GM12874 (cell line): ENCODE results near the gene SLC25A36.

Experiments
- TF ChIP-seq, protein P1 (sequence below): IDR thresholded peaks from 2 replicates; pipeline ENCODE4 v1.5.1; 2011; ENCODE audit warnings: low read depth, mild to moderate bottlenecking, control low read depth, low read length, moderate library complexity; ENCODE audit not compliant: insufficient read depth

SLC25A36 gene

DNA sequence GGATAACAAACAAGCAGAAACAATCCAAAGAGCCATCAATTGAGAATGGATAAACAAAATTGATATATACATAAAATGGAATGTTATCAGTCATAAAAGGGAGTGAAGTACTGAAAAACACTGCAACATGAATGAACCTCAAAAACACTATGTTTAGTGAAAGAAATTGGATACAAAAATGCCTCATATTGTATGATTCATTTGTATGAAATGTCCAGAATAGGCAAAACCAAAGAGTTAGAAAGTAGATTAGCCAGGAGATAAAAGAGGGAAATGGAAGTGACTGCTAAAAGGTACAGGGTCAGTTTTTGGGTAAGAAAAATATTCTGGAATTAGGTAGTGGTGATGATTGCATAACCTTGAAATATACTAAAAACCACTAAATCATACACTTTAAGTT, 9.8 kb upstream of the SLC25A36 start:
- TF ChIP-seq, protein P1, sequence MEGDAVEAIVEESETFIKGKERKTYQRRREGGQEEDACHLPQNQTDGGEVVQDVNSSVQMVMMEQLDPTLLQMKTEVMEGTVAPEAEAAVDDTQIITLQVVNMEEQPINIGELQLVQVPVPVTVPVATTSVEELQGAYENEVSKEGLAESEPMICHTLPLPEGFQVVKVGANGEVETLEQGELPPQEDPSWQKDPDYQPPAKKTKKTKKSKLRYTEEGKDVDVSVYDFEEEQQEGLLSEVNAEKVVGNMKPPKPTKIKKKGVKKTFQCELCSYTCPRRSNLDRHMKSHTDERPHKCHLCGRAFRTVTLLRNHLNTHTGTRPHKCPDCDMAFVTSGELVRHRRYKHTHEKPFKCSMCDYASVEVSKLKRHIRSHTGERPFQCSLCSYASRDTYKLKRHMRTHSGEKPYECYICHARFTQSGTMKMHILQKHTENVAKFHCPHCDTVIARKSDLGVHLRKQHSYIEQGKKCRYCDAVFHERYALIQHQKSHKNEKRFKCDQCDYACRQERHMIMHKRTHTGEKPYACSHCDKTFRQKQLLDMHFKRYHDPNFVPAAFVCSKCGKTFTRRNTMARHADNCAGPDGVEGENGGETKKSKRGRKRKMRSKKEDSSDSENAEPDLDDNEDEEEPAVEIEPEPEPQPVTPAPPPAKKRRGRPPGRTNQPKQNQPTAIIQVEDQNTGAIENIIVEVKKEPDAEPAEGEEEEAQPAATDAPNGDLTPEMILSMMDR: no peak

DNA sequence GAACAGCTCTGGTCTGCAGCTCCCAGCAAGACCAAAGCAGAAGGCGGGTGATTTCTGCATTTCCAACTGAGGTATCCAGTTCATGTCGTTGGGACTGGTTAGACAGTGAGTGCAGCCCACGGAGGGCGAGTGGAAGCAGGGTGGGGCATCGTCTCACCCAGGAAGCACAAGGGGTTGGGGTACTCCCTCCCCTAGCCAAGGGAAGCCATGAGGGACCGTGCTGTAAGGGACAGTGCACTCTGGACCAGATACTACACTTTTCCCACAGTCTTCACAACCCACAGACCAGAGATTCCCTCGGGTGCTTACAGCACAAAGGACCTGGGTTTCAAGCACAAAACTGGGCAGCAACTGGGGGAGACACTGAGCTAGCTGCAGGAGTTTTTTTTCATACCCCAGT, 8.5 kb upstream of the SLC25A36 start:
- TF ChIP-seq, protein P1: no peak

DNA sequence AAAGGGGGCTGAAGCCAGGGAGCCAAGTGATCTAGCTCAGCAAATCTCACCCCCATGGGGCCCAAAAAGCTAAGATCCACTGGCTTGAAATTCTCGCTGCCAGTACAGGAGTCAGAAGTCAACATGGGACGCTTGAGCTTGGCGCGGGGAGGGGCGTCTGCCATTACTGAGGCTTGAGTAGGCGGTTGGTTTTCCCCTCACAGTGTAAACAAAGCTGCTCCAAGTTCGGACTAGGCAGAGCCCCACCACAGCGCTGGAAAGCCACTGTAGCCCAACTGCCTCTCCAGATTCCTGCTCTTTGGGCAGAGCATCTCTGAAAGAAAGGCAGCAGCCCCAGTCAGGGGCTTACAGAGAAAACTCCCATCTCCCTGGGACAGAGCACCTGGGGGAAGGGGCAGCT, 8.1 kb upstream of the SLC25A36 start:
- TF ChIP-seq, protein P1: no peak

DNA sequence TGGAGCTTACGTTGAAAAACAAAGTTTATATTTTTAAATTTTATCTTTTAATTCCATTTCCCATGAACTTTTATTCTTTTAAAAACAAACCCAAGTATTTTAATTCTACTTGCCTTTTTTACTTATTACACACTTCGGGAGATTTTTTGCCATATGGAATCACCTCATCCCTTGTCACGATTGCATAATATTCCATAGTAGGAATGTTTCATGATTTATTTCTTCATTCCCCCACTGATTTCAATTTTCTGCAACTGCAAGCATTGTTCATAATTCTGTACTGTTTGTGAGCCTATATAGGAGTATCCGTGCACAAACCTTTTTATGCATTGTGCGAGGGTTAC, 574 bp upstream of the SLC25A36 start:
- TF ChIP-seq, protein P1: no peak

DNA sequence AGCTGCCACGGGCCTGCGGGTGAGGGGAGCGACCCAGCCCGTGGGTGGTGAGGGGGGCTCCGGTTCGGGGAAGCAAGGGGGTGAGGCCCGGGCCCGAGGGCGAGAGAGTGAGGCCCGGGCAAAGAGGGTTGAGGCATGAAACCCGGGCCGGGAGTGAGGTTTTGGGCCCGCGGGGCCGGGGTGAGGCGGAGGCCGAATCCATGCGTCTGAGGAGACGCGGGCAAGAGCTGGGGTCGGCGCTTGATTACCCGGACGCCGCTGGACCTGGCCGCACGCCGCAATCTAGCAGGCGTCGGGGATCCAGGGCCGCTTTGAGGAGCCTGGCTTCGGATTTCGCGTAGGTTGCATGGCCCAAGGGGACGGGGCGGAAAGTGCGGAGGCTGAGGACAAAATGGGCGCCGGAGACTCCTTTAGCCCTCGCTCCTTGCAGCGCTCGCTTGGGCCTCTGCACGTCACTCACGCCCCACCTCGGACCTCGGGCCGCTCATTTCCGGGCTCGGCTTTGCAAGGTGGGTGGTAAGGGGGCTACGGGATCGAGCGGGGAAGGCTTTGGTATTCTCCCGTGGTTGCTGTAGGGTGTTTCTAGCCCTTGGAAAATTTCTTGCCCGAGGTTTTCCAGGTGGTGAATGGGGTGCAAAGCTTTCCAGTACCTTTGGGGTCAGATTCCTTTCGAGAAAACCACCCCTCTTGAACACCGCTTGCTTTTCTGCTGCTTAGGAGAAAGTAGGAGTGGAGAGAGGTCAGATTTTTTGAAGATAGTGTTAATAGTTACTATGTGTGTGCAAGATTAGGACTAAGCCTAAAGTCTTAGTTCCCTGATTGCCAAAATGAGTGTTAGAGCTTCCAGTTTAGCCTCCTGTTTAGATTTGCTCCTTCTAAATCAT, 827 bp downstream of the SLC25A36 start:
- TF ChIP-seq, protein P1: no peak

DNA sequence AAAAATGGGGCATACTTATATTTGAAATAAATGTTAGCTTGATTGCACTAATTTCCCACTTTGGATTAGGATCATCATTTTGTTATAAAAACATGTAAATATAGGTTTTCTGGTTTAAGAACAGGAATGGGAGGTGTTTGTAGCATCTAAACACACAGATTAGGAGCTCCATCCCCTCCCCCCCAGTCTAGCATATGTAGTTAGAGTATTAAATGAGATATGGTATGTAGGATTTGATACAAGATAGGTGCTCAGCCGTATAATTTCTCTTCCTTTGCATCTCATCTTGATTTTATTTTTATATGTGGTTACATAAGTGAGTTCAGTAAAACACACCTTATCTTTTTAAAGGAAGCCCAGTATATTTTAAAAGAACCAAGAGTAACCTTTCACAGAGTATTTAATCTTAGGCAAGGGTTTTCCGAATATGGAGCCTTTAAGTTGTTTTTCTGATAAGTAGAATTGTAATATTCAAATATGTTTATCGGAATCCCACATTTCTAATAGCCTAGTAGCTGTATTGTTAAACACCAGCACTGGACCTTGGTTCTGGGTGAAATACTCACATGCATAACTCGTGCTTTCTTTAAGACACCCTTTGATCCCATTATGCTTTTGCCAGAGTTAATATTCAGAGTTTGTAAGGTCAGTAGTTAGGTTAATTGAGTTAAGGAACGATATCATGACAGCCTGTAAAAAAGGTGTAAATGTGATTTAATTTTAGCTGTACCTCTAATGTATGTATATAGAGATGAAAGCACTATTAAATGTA, 2.3 kb downstream of the SLC25A36 start:
- TF ChIP-seq, protein P1: no peak

DNA sequence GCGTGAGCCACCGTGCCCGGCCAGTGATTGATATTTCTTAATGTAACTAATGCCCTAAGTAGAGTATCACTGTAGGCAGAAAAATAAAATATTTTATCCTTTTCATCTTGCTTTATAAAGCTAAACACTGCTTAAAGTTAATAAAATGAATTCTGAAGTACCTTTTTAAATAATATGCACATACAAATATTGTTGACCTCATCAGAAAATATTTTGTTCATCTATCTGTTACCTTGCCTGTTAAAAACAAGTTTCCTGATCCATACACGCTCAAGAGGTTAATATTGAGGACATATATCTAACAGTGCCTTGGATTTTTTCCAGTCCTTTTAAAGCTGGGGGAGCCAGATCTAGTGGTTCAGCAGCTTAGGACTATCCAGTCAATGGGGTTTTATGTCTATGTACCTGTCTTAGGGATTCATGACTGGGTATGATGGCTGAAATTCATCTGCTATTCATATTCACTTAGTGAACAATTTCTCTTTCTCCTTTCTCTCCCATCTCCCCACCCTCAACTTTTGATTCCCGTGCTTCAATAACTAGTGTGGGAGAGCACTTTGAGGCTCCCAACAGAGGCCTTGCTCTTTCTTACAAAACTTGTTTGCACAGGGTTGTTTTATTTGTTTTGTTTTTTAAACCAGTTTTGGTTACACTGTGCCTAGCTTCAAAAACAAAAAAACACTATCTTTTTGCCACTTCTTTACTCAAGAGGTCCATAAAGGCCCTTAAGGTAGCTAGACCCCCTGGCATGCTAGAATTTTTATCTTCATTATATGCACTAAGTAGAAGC, 7.0 kb downstream of the SLC25A36 start:
- TF ChIP-seq, protein P1: no peak
